Smooth muscle cell of the brain vasculature (primary cell): ENCODE measurements around the gene HPSE2.

Source experiments
- DNase-seq: peaks from one replicate; pipeline ENCODE4 v3.0.0-alpha.2; 2012; ENCODE audit warnings: low read depth, low spot score

HPSE2 gene

DNA sequence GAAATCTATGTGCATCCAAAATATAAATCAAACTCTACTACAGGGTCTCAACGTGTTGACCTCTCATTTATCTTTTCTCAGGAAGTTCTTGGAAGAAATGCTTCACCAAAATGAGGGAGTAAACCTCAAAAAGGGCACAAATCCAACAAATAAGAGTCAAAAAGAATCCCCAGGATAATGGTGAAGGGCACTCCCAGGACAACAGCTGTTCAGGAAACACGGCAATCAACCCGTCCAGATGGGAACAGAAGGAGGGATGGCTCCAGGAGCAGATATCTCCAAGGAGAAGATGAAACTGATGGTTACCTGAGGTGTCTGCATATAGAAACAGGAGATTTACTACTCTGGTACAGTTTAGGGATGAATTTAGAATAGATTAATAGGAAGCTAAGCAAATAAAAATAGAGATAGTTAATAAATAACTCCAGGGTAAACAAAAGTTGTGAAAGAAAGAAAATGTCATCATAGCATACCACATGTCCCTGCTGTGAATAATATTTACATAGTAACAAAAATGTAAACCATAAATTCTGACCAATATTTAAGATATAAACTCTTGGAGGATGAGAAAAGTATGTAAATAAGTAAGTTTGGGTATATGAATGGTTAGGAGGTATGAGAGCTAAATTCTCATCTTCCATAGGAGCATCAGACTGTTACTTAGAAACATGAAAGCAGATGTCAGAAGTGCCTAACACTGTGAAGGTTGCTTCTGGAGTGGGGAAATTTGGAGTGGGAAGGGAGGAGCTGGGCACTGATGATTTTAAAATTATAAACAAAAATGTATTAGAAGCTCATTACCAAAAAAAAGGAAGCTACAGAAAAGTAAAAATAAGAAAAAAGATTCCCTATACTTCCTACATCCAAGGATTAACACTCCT lies 551.4 kb downstream of the HPSE2 start:
- DNase-seq, result no peak

DNA sequence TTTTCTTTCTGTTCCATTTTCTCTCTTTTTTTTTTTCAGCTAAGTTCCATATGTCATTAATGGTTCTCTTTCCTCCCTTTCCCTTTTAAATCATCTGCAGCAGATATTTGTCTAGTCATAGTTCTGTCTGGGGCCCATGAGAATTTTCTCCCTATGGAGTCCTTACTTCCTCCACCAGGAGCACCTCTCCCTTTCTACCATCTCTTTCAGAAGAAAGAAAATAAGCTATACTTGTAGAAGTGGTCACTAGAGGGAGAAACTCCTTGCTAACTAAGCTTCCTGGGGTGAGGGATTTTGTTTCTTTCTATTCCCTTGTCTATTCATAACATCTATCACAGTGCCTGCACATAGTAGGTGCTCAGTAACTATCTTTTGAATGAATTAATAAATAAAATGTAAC lies 558.8 kb downstream of the HPSE2 start:
- DNase-seq, result no peak

DNA sequence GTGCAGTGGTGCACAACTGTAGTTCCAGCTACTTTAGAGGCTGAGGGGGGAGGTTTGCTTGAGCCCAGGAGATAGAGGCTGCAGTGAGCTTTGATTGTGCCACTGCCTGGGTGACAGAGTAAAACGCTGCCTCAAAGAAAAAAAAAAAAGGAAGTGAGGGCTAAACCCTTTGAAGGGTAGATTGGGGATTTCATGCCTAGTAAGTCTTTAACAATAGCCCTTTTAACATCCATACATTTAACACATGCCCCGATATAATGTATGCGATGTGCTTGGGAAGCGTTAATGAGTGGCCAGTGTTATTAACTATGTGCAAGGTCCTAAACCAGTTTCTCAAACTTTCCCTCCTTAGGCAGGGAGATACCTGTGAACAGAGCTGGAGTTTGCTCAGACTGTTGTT lies 559.8 kb downstream of the HPSE2 start:
- DNase-seq, result no peak

DNA sequence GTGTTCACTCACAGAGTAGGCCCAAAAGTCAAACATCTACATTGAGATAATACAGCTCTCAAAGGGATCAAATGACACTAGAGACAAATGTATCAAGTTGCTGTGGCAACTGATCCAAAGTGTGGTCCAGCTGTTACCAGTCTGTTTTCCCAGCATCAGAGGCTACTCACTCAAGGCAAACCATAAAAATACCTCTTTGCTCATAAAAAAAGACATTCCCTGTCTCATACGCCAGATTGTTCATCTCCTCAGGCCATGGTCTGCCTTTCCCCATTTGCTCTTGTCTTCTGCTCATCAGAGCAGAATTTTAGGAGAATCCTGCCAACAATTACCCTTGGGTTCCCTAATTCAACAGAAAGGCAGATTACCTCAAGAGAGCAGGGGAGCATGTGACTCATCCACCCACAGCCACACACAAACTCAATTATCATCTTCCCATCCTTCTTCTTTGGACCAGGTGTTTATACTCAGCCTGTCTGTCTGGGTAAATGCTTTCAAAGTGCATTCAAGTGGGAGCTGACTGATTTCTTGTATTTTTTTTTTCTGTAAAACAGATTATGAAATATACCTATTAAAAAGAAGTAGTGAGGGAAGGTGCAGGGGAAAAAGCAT lies 562.4 kb downstream of the HPSE2 start:
- DNase-seq, result no peak

DNA sequence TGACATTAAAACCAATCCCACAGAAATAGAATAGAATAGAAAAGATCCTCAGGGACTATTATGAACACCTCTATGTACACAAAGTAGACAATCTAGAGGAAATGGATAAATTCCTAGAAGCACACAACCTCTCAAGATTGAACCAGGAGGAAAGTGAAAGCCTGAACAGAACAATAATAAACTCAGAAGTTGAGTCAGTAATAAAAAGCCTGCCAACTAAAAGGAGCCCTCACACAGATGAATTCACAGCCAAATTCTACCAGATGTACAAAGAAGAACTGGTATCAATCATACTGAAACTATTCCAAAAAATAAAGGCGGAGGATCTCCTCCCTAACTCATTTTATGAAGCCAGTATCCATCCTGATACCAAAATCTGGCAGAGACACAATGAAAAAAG lies 568.6 kb downstream of the HPSE2 start:
- no peak for DNase-seq

DNA sequence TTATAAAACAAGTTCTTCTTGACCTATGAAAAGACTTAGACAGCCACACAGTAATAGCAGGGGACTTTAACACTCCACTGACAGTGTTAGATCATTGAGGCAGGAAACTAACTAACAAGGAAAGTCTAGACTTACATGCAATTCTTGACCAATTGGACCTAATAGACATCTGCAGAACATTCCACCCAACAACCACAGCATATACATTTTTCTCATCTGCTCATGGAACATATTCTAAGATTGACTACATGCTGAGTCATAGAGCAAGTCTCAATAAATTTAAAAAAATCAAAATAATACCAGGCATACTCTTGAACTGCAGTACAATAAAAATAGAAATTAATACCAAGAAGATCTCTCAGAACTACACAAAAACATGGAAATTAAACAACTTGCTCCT lies 569.4 kb downstream of the HPSE2 start:
- DNase-seq, result no peak

DNA sequence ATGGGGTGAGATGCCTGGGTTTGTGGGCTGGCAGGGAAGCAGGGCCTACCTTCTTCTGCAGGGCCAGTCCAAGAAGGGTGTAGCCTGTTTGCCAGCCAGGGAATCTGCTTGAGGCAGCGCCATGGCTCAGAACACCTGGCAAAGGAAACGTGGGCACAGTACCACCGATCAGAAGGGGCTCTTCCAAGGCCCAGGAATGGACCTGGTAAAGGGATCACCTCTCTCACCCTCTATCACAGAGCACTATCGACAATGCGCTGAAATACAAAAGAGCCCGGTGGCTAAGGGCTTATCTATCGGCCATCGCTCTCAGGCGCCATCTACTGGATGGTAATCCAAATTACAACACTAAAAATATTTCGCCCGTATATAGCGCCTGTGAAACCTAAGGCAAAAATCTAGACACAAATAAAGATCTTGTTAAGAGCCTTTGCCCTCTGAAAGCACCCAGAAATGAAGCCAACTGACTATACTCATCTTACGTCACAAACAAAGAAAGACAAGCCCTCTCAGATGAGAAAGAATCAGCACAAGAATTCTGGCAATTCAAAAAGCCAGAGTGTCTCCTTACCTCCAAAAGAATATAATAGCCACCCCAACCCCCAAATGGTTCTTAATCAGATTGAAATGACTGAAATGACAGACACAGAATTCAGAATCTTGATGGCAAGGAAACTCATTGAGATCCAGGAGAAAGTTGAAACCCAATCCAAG lies 571.2 kb downstream of the HPSE2 start:
- DNase-seq, result no peak

DNA sequence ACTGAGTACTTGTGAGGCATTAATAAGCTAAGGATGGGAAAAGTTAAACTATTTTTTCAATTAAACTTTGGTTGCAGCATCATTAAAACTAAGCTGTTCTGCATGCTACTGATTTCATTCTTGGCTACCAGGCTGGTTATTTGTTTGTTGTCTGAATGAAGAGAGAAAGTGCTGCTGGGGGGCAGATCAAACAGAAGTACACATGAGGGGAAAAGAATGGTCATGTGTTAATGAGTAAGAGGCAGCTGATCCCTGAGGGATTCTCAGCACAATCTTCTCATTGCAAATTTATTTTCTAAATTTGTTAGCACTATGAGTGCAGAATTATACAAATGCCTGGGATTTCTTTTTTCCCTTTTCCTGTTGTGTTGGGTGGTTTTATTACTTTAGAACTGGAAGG lies 575.7 kb downstream of the HPSE2 start:
- no peak for DNase-seq

DNA sequence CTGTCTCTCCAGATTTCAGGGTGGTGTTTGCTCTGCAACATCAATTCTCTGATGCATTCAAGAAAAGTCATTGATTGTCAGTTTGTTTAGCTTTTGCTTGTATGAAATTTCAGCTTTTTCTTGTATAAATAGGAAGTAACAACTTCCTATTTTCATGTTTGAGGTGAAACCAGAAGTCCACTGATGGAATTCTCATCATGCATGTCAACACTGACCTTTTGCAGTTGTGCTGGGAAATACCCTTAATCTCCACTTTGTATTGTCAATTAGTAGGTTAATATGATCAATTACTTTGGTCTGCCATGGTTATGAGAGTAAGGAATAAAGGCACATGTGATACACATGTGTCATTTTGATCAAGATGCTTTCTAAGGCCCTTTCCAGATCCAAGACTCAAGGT lies 580.2 kb downstream of the HPSE2 start:
- no peak for DNase-seq

DNA sequence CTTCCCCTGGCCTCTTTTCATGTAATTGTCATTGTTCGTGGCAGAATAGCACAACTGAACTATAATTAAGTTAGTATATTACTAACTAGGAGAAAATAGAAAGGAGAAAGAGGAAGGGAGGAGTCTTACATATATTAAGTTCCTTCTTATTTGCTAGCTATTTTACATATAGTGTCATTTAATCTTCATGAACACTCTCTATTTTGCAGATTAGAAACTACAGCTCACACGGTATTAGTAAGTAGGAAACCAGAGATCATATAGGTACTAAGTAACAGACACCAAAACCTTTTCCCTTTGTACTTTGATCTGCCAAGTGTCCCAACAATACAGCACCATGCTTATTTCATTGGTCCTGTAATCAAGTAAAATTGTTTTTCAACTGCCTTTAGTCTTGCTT lies 586.5 kb downstream of the HPSE2 start:
- DNase-seq, result no peak

DNA sequence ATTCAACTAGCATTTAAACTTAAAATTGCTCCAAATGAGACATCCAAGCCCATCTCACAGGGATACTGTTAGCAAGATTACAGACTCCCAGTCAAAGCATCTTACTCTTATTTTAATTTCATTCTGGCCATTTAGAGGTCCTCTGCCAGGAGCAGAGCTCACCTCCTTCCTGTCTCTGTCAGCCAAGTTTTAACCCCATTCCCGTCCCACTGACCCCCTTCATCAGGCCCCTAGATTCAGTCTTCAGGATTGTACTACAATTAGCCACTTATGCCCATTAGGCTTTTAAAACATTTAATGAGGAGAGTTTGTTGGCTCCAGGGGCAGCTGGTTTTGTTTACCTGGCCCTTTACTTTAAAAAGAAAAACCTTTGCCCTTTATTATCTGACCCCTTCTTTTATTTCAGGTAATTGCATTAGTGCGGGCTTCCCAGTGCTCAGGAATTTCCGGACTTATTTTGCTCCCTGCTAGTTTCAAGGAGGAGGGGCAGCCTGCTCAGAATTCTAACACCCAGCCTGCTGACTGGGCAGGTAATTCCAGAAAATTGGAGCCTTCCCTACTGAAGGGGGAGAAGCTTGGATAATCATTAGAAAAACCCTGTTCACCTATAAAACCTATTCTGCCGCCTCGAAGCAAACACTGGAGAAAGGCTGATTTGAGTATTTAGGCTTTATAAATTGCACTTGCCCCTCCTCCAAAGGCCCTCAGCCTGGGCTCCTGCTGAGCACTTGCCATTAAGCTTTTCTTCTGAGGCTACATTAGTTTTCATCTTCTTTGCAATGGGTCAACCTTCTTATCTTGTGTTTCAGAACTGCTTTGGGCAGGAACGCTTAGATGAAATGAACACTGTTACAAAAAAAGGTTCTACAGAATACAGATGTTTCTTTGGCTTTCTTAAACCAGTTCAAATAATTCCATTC lies 588.4 kb downstream of the HPSE2 start:
- no peak for DNase-seq

DNA sequence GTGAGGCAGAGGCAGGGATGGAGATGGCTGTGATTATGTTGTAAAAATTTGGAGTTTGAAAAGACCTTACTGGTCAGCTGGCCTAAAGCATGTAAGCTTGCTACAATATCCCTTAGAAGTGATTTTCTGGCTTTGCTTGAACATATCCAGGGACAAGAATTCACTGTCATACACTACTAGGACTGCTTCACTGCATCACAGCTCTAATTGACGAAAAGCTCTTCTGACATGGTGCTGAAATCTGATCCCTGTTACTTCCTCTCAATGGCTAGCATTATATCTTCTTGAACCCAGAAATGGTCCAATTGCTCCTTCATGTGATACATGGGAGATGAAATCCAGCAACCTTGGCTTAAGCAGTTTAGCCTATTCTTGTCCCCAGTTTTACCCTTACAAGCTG lies 591.2 kb downstream of the HPSE2 start:
- DNase-seq, result no peak

DNA sequence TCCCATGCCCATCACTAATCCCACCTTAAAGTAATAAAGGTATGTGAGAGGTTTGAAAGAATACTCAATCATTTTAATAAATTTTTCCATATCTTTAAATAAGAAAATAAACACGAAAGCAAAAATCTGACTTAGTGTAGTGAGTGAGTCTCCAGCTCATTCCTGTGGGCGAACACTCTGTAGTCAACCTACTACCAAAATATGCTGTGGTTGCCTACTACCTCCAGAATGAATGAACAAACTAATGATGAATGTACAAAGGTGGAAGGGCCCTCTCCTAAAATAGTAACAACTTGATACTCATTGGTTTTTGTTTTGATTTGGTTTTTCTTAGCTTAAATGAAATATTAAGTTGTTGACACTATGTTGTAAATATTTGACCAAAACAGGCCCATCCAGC lies 593.4 kb downstream of the HPSE2 start:
- DNase-seq, result no peak

DNA sequence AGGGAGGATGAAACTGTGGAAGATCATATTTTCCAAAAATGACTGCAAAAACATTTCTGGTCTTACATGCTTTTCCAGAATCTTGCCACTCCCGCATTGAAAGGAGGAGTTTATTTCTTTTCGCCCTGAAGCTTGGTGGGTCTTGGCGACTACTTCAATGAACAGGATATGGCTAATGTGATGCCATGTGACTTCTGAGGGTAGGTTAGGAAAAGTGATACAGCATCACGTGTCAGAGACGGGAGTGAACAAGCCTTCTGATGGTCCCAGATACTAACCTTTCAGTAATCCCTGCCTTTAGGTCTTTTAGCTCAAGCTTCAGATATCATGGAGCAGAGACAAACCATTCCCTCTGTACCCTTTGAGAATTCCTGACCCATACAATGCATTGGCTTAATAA lies 596.7 kb downstream of the HPSE2 start:
- no peak for DNase-seq

DNA sequence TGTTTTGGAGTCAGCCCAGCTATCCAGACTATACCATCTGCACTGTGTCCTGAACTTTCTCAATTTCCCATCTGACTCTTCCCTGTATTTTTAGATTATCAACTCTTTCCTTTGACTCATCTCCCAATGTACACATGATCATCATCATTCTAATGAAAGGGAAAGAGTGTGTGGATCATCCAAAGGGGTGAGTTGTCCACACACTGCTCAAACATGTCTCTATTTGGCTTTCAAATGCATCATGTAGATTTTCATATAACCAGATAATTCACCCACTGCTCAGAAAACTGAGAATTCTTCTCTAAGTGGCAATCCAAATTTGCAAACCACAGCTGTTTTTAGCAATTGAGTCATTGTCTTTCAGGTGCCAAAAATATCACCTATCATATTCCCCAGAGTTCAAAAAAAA lies 598.7 kb downstream of the HPSE2 start:
- DNase-seq, result no peak

DNA sequence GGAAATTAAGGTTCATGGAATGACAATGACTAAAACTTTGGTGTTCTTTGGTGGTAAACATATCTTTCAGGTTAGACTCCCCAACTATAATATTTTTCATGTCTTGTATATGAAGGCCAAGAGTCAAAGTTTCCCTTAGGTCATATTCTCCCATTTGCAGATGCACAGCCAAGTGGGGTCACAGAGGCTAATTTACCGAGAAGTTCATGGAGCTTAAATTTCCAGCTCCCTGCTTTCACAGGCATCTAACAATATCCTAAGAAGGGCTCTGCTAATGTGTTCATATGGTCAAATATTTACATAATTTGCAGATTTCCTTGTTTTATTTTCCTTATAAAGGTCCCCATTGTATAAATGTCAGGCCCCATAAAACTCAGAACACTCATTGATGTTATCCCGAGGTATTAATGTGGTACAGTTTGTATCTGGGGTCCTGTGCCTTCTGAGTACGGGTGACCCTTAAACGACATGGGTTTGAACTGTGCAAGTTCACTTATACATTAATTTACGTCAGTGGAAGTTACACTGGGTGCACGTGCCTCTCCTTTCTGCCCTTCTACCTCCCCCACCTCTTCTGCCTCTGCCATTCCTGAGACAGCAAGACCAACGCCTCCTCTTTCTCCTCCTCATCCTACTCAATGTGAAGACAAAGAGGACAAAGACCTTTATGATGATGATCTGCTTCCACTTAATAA lies 603.0 kb downstream of the HPSE2 start:
- no peak for DNase-seq

DNA sequence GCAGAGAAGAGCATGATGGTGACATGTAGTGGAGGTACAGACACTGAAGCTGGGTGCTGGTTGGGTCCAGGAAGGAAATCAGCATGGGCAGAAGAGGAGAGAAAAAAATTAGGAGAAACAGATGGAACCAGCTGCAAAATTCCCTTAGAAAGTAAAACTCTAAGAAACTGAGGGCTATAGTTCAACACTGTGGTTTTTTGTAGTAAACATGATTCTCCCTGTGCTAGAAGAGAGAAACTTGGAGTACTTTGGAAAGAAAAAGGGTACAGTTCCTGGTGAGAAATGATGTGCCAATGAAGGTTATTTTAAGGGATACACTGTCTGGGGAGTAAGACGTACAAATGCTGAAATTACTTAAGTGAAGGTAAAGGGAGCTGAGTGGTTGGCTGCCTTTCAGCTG lies 607.4 kb downstream of the HPSE2 start:
- no peak for DNase-seq

DNA sequence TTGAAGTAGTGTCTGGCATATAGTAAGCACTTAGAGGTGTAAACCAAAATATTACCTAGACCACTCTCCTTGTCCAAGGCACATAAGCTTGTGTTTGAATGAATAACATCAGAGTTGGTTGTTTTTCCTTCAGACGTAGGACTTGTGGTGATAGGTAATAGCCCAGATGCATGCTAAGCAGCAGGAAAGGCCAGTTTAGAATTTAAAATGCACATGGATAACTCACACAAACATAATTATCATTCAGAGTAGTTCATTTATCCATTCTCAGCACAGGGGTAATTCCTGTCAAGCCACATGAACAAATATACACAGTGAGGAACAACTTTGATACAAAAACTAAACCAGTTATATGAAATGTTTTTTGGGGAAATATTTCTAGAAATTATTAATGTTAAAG lies 607.9 kb downstream of the HPSE2 start:
- no peak for DNase-seq

DNA sequence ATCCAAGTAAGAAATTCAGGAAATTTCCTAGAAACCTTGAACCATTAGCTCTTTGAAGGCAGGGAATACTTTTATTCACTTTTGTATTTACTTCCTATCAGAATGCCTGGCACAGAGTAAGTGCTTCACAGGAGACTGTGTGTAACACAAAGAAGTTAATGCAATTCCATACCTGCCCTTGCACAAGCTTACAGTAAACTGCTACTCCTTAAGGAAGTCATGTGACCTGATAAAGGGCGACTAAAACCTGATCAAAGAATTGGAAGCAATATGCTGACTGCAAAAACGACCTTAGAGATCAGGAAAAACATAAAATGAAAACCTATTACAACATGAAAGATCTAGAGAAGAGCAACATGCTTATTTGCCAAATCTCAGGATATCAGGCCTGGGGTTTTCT lies 610.7 kb downstream of the HPSE2 start:
- no peak for DNase-seq

DNA sequence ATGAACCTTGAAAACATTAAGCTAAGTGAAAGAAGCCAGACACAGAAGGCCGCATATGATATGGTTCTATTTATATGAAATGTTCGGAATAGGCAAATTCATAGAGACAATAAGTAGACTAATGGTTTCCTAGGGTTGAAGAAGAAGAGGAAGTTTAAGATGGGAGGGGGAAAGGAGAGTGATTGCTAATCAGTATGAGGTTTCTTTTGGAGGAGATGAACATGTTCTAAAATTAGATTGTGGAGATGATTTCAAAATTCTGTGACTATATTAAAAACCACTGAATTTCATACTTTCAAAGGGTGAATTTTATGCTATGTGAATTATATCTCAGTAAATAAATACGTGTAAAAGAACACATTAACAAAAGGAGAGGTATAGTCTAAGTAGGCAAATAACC lies 612.5 kb downstream of the HPSE2 start:
- DNase-seq, result no peak

DNA sequence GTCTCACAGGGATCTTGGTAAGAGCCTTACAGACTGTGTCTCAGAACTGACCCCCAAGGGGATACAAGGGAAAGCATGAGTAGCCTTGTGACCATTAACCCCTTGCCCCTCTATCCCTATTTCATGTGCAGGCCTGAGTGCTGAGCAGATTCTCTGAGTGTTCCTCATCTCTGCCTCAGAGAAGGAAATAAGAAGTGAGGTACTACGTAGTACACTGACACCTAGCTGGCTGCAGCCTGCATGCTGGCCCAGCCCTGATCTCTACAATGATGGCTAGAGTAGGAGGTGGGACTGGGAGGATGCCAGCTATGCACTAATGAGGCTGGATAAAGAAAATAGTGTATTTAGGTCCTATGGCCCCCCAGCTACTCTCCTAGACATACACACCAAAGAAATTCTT lies 614.0 kb downstream of the HPSE2 start:
- no peak for DNase-seq
